H9 (cell line): ENCODE data around the gene DUSP15. TPM values are rescaled to one million over a fixed set of nuclear protein-coding genes. Genes with fewer than 3 reads are reported as not detected.

Source experiments
- DNase-seq: peaks from one replicate; pipeline ENCODE4 v3.0.0-alpha.2; 2017
- H2AFZ ChIP-seq: one replicate; pipeline ENCODE4 v1.6.1; 2013; ENCODE audit warnings: mild to moderate bottlenecking, low read length, control low read depth, moderate library complexity
- H2AK5ac ChIP-seq: 2 replicates; pipeline ENCODE4 v1.6.1; 2013; ENCODE audit warnings: low read length, control low read depth, mixed read lengths; ENCODE audit not compliant: insufficient read length
- H2BK120ac ChIP-seq: one replicate; pipeline ENCODE4 v1.6.1; 2013; ENCODE audit warnings: low read depth, mild to moderate bottlenecking, low read length, control low read depth, inconsistent platforms; ENCODE audit not compliant: poor library complexity, severe bottlenecking
- H2BK12ac ChIP-seq: 2 replicates; pipeline ENCODE4 v1.6.1; 2013; ENCODE audit warnings: low read length, control low read depth, mixed read lengths, low read depth; ENCODE audit not compliant: insufficient read length
- H2BK15ac ChIP-seq: 2 replicates; pipeline ENCODE4 v1.6.1; 2013; ENCODE audit warnings: low read depth, low read length, control low read depth
- H2BK20ac ChIP-seq: one replicate; pipeline ENCODE4 v1.6.1; 2013; ENCODE audit warnings: low read depth, mild to moderate bottlenecking, low read length, control low read depth, inconsistent platforms; ENCODE audit not compliant: poor library complexity, severe bottlenecking
- H2BK5ac ChIP-seq: 2 replicates; pipeline ENCODE4 v1.6.1; 2013; ENCODE audit warnings: low read length, control low read depth, mixed read lengths; ENCODE audit not compliant: insufficient read length
- H3K14ac ChIP-seq: 2 replicates; pipeline ENCODE4 v1.6.1; 2013; ENCODE audit warnings: low read length, control low read depth; ENCODE audit not compliant: insufficient read depth
- H3K18ac ChIP-seq: 2 replicates; pipeline ENCODE4 v1.6.1; 2013; ENCODE audit warnings: low read depth, mild to moderate bottlenecking, mixed read lengths, low read length, control low read depth; ENCODE audit not compliant: insufficient read length
- H3K23ac ChIP-seq: 2 replicates; pipeline ENCODE4 v1.6.1; 2013; ENCODE audit warnings: low read length, control low read depth, mixed read lengths, low read depth; ENCODE audit not compliant: insufficient read length
- H3K23me2 ChIP-seq: 2 replicates; pipeline ENCODE4 v1.6.1; 2013; ENCODE audit warnings: low read depth, mild to moderate bottlenecking, mixed read lengths, low read length, control low read depth; ENCODE audit not compliant: insufficient read length, poor library complexity, severe bottlenecking
- H3K27ac ChIP-seq: 2 replicates; pipeline ENCODE4 v1.5.1; 2013; ENCODE audit warnings: low read length, control low read depth, mixed read lengths, low read depth; ENCODE audit not compliant: insufficient read length
- H3K27me3 ChIP-seq: 2 replicates; pipeline ENCODE4 v1.6.1; 2013; ENCODE audit warnings: low read length, control low read depth, inconsistent platforms; ENCODE audit not compliant: insufficient read depth
- H3K4ac ChIP-seq: 2 replicates; pipeline ENCODE4 v1.6.1; 2013; ENCODE audit warnings: low read depth, mild to moderate bottlenecking, control low read depth, inconsistent platforms, low read length, moderate library complexity
- H3K4me1 ChIP-seq: 2 replicates; pipeline ENCODE4 v1.6.1; 2013; ENCODE audit warnings: low read length, control low read depth, inconsistent platforms; ENCODE audit not compliant: insufficient read depth
- H3K4me2 ChIP-seq: 2 replicates; pipeline ENCODE4 v1.6.1; 2013; ENCODE audit warnings: low read length, control low read depth, mixed read lengths; ENCODE audit not compliant: insufficient read length, insufficient read depth
- H3K56ac ChIP-seq: 2 replicates; pipeline ENCODE4 v1.6.1; 2013; ENCODE audit warnings: low read depth, mild to moderate bottlenecking, mixed read lengths, low read length, control low read depth; ENCODE audit not compliant: insufficient read length
- H3K79me1 ChIP-seq: 2 replicates; pipeline ENCODE4 v1.6.1; 2013; ENCODE audit warnings: low read depth, mild to moderate bottlenecking, moderate library complexity, low read length, control low read depth, inconsistent platforms; ENCODE audit not compliant: insufficient read depth, poor library complexity, severe bottlenecking
- H3K79me2 ChIP-seq: 2 replicates; pipeline ENCODE4 v1.6.1; 2013; ENCODE audit warnings: low read length, control low read depth, inconsistent platforms; ENCODE audit not compliant: insufficient read depth
- H3K9ac ChIP-seq: 2 replicates; pipeline ENCODE4 v1.6.1; 2013; ENCODE audit warnings: low read length, control low read depth, mixed read lengths; ENCODE audit not compliant: insufficient read length; ENCODE audit errors: extremely low read depth
- H3K9me3 ChIP-seq: one replicate; pipeline ENCODE4 v1.6.1; 2013; ENCODE audit warnings: low read depth, low read length, inconsistent platforms; ENCODE audit not compliant: control insufficient read depth
- H3T11ph ChIP-seq: one replicate; pipeline ENCODE4 v1.6.1; 2013; ENCODE audit warnings: mild to moderate bottlenecking, low read length, control low read depth, inconsistent platforms
- H4K20me1 ChIP-seq: one replicate; pipeline ENCODE4 v1.6.1; 2013; ENCODE audit not compliant: control insufficient read depth, insufficient read length, insufficient read depth
- H4K5ac ChIP-seq: 2 replicates; pipeline ENCODE4 v1.6.1; 2013; ENCODE audit warnings: low read depth, mild to moderate bottlenecking, mixed read lengths, low read length, control low read depth; ENCODE audit not compliant: insufficient read length
- H4K8ac ChIP-seq: replicated peaks from 2 replicates; pipeline ENCODE4 v1.6.1; 2013; ENCODE audit warnings: low read length, control low read depth, mixed read lengths, low read depth; ENCODE audit not compliant: insufficient read length
- H4K91ac ChIP-seq: 2 replicates; pipeline ENCODE4 v1.6.1; 2013; ENCODE audit warnings: low read depth, mild to moderate bottlenecking, moderate library complexity, mixed read lengths, low read length, control low read depth; ENCODE audit not compliant: insufficient read length
- H3K27ac Mint-ChIP-seq, 3 experiments: 2 replicates in 2 of 3; 3 replicates in 1 of 3; pipeline ENCODE4 v1.8.0; 2020 to 2021; ENCODE audit warnings: mixed read lengths in 3 of 3, mild to moderate bottlenecking in 1 of 3, moderate library complexity in 1 of 3
- H3K27me3 Mint-ChIP-seq: 2 replicates; pipeline ENCODE4 v1.8.0; 2021; ENCODE audit warnings: low read depth, mild to moderate bottlenecking, moderate library complexity, mixed read lengths
- H3K36me3 Mint-ChIP-seq, 3 experiments: 2 replicates in 2 of 3; 3 replicates in 1 of 3; pipeline ENCODE4 v1.8.0; 2020 to 2021; ENCODE audit warnings: low read depth in 3 of 3, mixed read lengths in 3 of 3; ENCODE audit not compliant: insufficient read depth in 1 of 3
- H3K4me1 Mint-ChIP-seq, 2 experiments: 2 replicates each; pipeline ENCODE4 v1.8.0; 2020; ENCODE audit warnings: mixed read lengths in 2 of 2
- H3K4me3 Mint-ChIP-seq, 2 experiments: 2 replicates in 1 of 2; 3 replicates in 1 of 2; pipeline ENCODE4 v1.8.0; 2020 to 2021; ENCODE audit warnings: mild to moderate bottlenecking in 2 of 2, mixed read lengths in 2 of 2, moderate library complexity in 1 of 2
- H3K9me3 Mint-ChIP-seq, 2 experiments: 2 replicates in 1 of 2; 3 replicates in 1 of 2; pipeline ENCODE4 v1.8.0; 2020; ENCODE audit warnings: mild to moderate bottlenecking in 2 of 2, mixed read lengths in 2 of 2, moderate library complexity in 1 of 2
- CTCF ChIP-seq: fragments of 200-600 bp; sonication (generic); conservative IDR thresholded peaks from 3 replicates; pipeline ENCODE4 v1.8.0; 2021; ENCODE audit warnings: antibody characterized with exemption, mild to moderate bottlenecking
- WGBS: extraction: QIAGEN DNeasy Blood & Tissue Kit; methylation state at CpG from one replicate; pipeline ENCODE4 v1.1.7; 2013; ENCODE audit warnings: missing lambda C conversion rate, low lambda C conversion rate, mixed read lengths; ENCODE audit not compliant: insufficient read length; ENCODE audit errors: extremely low coverage; 5-methylcytosine and 5-hydroxymethylcytosine counted together
- total RNA-seq: library from RNA; stranded (reverse); gene quantifications from 2 replicates; pipeline ENCODE4 v1.2.1, GENCODE V29; 2021

DUSP15 gene
- total RNA-seq, 1 experiment from 2014 or later = 5.6 TPM

- no peaks in the 10 kb centered on the region; the same call in 1 of the 2 replicates for H3K4me1 ChIP-seq
- no peak overlapping the region for H2BK120ac ChIP-seq
- H2BK12ac ChIP-seq = no peak overlapping the region
- no peaks in the 10 kb centered on the region for H3K9me3 ChIP-seq
- H3K18ac ChIP-seq = no peak overlapping the region
- no peak overlapping the region for H2BK5ac ChIP-seq
- no peak overlapping the region for H4K91ac ChIP-seq
- H4K5ac ChIP-seq = no peak overlapping the region
- H3K14ac ChIP-seq = no peak overlapping the region
- DNase-seq = no peak
- TF ChIP-seq CTCF = no peak
- H2AK5ac ChIP-seq = no peak overlapping the region
- H4K8ac ChIP-seq = no peak overlapping the region
- no peak overlapping the region for H3K4me2 ChIP-seq
- H3K56ac ChIP-seq = no peak overlapping the region
- H3K27me3 Mint-ChIP-seq = peaks cover 16% of the 10 kb centered on the region
- 0 out of 7 replicates have a peak overlapping the region, but pooled peaks of 1 of the 3 experiments have one; percentile 22 for H3K27ac Mint-ChIP-seq
- no peaks in the 10 kb centered on the region for H3K79me1 ChIP-seq
- no peaks in the 10 kb centered on the region for H3K79me2 ChIP-seq
- no peaks in the 10 kb centered on the region for H3K36me3 Mint-ChIP-seq
- no peak overlapping the region for H3K9ac ChIP-seq
- no peaks in the 10 kb centered on the region for H3K9me3 Mint-ChIP-seq
- H3K27ac ChIP-seq = no peak overlapping the region
- H3K23me2 ChIP-seq = no peaks in the 10 kb centered on the region
- no peak overlapping the region for H2BK20ac ChIP-seq
- no peak overlapping the region for H2BK15ac ChIP-seq
- H3K4me1 Mint-ChIP-seq = peaks cover 28 to 29% of the 10 kb centered on the region in 2 experiments
- H3T11ph ChIP-seq = no peak overlapping the region
- no peaks in the 10 kb centered on the region for H3K27me3 ChIP-seq
- no peak overlapping the region for H2AFZ ChIP-seq
- no peak overlapping the region for H3K4ac ChIP-seq
- H4K20me1 ChIP-seq = no peaks in the 10 kb centered on the region
- no peak overlapping the region for H3K23ac ChIP-seq
- WGBS = no CpG with 5 or more reads among the region's 5 CpGs
- H3K4me3 Mint-ChIP-seq = no peak overlapping the region
Observed at GRCh38 chr20:31843881-31844280, 26.4 kb downstream of the DUSP15 start.
